Measurements from ENCODE around the gene LIAS. TPM values are rescaled to one million over a fixed set of nuclear protein-coding genes. Genes with fewer than 3 reads are reported as not detected.
"Not testable (repeated sequence)": the region's sequence is repeated elsewhere in the genome, so short reads cannot be mapped to it uniquely, and the experiment has no call there.

LIAS gene
- polyA plus RNA-seq, 1 donor from 2014 or later: 24.6 TPM

DNA sequence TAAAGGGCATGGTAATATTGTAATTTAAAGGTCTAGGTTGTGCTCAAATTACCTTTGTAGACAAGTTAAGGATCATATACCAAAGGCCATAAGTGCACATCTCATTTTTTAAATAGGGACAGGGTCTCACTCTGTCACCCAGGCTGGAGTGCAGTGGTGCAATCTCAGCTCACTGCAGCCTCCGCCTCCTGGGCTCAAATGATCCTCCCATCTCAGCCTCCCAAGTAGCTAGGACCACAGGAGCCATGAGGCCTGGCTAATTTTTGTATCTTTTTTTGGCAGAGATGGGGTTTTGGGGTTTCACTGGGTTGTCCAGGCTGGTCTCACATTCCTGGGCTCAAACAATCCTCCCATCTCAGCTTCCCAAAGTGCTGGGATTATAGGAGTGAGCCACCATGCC lies 55.4 kb downstream of the LIAS start:
- H3K4me3 ChIP-seq (ENCODE audit: low read length); H2AFZ ChIP-seq (ENCODE audit: low read depth, low read length); H3K79me2 ChIP-seq (replicated peaks; ENCODE audit: insufficient read depth, low read length); H3K27ac ChIP-seq (ENCODE audit: low read length); H3K9me3 ChIP-seq (ENCODE audit: low read length); H3K36me3 ChIP-seq (ENCODE audit: insufficient read depth, low read length); H3K9ac ChIP-seq (ENCODE audit: low read length); H3K27me3 ChIP-seq (ENCODE audit: insufficient read depth, low read depth, low read length); H4K20me1 ChIP-seq (ENCODE audit: insufficient read depth); H3K9me2 ChIP-seq (ENCODE audit: insufficient read depth, low read length); H3K4me2 ChIP-seq (ENCODE audit: low read length); H3F3A ChIP-seq (ENCODE audit: insufficient read depth, low read length, poor library complexity, severe bottlenecking): not testable (repeated sequence)

DNA sequence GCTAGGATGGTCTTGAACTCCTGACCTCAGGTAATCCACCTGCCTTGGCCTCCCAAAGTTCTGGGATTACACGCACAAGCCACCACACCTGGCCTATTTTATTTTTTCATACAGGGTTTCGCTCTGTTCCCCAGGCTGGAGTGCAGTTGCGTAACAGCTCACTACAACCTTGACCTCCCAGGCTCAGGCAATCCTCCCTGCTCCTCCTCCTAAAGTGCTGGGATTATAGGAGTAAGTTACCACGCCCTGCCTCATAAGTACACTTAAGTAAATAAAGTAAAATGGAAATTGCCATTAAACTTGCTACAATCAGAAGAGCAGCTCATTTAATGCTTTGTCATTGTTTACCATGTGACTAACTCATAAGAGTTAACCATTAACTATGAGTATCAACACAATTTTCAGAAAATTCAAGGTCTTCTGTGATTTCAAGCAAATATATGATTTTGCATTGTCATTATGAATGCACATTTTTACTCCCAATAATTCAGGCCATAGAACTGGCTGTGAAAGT lies 56.1 kb downstream of the LIAS start:
- Histone ChIP-seq H3K27ac (ENCODE audit: low read length) (no peak overlapping the region), H3K9ac (ENCODE audit: low read length) (no peak overlapping the region), H3F3A (ENCODE audit: insufficient read depth, low read length, poor library complexity, severe bottlenecking) (no peaks in the 10 kb centered on the region), H2AFZ (ENCODE audit: low read depth, low read length) (no peak overlapping the region), H3K9me3 (ENCODE audit: low read length) (no peaks in the 10 kb centered on the region), H4K20me1 (ENCODE audit: insufficient read depth) (no peaks in the 10 kb centered on the region), H3K36me3 (ENCODE audit: insufficient read depth, low read length) (no peaks in the 10 kb centered on the region), H3K9me2 (ENCODE audit: insufficient read depth, low read length) (no peaks in the 10 kb centered on the region), H3K4me2 (ENCODE audit: low read length) (no peak overlapping the region), H3K4me3 (ENCODE audit: low read length) (no peak overlapping the region), H3K79me2 (replicated peaks; ENCODE audit: insufficient read depth, low read length) (peaks cover 10% of the 10 kb centered on the region), H3K27me3 (ENCODE audit: insufficient read depth, low read depth, low read length) (no peaks in the 10 kb centered on the region)
- TF ChIP-seq, protein P1, sequence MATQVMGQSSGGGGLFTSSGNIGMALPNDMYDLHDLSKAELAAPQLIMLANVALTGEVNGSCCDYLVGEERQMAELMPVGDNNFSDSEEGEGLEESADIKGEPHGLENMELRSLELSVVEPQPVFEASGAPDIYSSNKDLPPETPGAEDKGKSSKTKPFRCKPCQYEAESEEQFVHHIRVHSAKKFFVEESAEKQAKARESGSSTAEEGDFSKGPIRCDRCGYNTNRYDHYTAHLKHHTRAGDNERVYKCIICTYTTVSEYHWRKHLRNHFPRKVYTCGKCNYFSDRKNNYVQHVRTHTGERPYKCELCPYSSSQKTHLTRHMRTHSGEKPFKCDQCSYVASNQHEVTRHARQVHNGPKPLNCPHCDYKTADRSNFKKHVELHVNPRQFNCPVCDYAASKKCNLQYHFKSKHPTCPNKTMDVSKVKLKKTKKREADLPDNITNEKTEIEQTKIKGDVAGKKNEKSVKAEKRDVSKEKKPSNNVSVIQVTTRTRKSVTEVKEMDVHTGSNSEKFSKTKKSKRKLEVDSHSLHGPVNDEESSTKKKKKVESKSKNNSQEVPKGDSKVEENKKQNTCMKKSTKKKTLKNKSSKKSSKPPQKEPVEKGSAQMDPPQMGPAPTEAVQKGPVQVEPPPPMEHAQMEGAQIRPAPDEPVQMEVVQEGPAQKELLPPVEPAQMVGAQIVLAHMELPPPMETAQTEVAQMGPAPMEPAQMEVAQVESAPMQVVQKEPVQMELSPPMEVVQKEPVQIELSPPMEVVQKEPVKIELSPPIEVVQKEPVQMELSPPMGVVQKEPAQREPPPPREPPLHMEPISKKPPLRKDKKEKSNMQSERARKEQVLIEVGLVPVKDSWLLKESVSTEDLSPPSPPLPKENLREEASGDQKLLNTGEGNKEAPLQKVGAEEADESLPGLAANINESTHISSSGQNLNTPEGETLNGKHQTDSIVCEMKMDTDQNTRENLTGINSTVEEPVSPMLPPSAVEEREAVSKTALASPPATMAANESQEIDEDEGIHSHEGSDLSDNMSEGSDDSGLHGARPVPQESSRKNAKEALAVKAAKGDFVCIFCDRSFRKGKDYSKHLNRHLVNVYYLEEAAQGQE (IDR thresholded peaks at IDR 0.05; ENCODE audit: borderline replicate concordance): no peak
- TF ChIP-seq EP300 (conservative IDR thresholded peaks at IDR 0.05; ENCODE audit: poor library complexity, severe bottlenecking) (no peak), MXI1 (conservative IDR thresholded peaks at IDR 0.05; ENCODE audit: poor library complexity, severe bottlenecking) (no peak), TAF1 (IDR thresholded peaks at IDR 0.05; ENCODE audit: low read depth) (no peak), SMC3 (conservative IDR thresholded peaks at IDR 0.05; ENCODE audit: poor library complexity) (no peak)
- TF ChIP-seq, protein P2, sequence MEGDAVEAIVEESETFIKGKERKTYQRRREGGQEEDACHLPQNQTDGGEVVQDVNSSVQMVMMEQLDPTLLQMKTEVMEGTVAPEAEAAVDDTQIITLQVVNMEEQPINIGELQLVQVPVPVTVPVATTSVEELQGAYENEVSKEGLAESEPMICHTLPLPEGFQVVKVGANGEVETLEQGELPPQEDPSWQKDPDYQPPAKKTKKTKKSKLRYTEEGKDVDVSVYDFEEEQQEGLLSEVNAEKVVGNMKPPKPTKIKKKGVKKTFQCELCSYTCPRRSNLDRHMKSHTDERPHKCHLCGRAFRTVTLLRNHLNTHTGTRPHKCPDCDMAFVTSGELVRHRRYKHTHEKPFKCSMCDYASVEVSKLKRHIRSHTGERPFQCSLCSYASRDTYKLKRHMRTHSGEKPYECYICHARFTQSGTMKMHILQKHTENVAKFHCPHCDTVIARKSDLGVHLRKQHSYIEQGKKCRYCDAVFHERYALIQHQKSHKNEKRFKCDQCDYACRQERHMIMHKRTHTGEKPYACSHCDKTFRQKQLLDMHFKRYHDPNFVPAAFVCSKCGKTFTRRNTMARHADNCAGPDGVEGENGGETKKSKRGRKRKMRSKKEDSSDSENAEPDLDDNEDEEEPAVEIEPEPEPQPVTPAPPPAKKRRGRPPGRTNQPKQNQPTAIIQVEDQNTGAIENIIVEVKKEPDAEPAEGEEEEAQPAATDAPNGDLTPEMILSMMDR (IDR thresholded peaks at IDR 0.05; ENCODE audit: poor library complexity, severe bottlenecking): no peak

DNA sequence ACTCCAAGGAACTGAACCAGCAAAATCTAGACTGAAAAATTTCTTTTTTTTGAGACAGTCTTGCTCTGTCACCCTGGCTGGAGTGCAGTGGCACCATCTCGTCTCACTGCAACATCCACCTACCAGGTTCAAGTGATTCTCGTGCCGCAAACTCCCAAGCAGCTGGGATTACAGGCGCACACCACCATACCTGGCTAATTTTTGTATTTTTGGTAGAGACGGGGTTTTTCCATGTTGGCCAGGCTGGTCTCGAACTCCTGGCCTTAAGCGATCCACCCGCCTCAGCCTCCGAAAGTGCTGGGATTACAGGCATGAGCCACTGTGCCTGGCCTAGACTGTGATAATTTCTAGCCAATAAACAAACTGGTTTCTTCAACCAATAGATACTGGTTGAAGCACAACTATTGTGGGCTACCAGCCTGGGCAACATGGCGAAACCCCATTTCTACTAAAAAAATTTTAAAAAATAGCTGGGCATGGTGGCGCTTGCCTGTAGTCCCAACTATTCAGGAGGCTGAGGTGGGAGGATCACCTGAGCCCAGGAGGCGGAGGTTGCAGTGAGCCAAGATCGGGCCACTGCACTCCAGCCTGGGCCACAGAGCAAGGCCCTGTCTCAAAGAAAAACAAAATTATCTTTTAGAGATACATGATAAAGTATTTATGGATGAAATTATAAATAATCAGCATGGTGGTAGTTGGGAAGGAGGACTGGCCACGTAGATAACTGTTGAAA lies 57.0 kb downstream of the LIAS start:
- peaks cover 15% of the 10 kb centered on the region for H3K79me2 ChIP-seq (replicated peaks; ENCODE audit: insufficient read depth, low read length)
- H2AFZ ChIP-seq (ENCODE audit: low read depth, low read length); H3K4me3 ChIP-seq (ENCODE audit: low read length); H3K36me3 ChIP-seq (ENCODE audit: insufficient read depth, low read length); H3K9ac ChIP-seq (ENCODE audit: low read length); H3K27me3 ChIP-seq (ENCODE audit: insufficient read depth, low read depth, low read length); H3F3A ChIP-seq (ENCODE audit: insufficient read depth, low read length, poor library complexity, severe bottlenecking); H3K9me3 ChIP-seq (ENCODE audit: low read length); H3K27ac ChIP-seq (ENCODE audit: low read length); H3K9me2 ChIP-seq (ENCODE audit: insufficient read depth, low read length); H3K4me2 ChIP-seq (ENCODE audit: low read length); H4K20me1 ChIP-seq (ENCODE audit: insufficient read depth): not testable (repeated sequence)
